ENCODE data around the gene KLF15. TPM values are rescaled to one million over a fixed set of nuclear protein-coding genes. Genes with fewer than 3 reads are reported as not detected.

KLF15 gene
- total and polyA plus RNA-seq, 2 of the 8 experiments (the other 6 are each of a cell fraction or from before 2014, with no cell fraction given) = 15.7 to 19.5 TPM

DNA sequence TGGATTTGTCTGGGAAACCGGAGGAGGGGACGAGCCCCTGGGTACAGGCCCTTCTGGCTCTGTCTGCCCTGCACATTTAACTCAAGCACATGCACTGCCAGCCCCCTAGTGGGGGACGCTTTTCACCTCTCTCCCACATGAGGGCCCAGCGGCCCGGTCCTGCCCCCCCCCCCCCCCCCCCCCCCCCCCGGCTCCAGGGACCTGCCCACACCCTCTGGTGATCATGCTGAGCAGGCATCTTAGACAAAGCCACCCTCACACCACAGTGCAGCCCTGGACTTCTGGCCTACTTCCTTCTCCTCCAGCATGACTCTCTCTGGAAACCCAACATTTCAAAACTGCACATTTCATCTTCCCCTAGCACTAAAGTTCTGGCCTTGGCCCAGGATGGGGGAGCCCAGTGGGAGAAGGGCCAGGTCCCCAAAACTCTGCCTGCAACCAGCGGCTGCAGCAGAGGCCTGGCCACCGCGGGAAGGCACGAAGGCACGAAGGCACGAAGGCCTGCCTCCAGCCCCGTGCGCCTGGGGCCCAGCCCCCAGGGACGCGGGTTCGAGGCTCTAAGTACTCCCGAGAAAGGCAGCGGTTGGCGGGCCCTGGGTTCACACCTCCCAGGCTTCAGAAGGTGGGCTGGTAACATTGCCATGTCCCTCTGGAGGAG, 14.1 kb downstream of the KLF15 start:
- TF ChIP-seq TAF7 (optimal IDR thresholded peaks at IDR 0.05; ENCODE audit: borderline replicate concordance, low read depth, low read length) (no peak), JUND (IDR thresholded peaks at IDR 0.05; ENCODE audit: low read length) (no peak), TEAD4 (IDR thresholded peaks at IDR 0.05; ENCODE audit: low read depth, low read length) (no peak), RAD21 (IDR thresholded peaks at IDR 0.05 in 1 of 2, conservative IDR thresholded peaks at IDR 0.05 in 1 of 2; ENCODE audit: low read depth in 2 of 2, low read length in 2 of 2) (peak; percentile 37 to 47), EZH2 (IDR thresholded peaks at IDR 0.05; ENCODE audit: low read depth, low read length, severe bottlenecking) (no peak), TCF12 (IDR thresholded peaks at IDR 0.05; ENCODE audit: low read depth, low read length) (no peak), POLR2AphosphoS5 (IDR thresholded peaks at IDR 0.05; ENCODE audit: low read depth, low read length) (no peak)
- TF ChIP-seq, protein P1, sequence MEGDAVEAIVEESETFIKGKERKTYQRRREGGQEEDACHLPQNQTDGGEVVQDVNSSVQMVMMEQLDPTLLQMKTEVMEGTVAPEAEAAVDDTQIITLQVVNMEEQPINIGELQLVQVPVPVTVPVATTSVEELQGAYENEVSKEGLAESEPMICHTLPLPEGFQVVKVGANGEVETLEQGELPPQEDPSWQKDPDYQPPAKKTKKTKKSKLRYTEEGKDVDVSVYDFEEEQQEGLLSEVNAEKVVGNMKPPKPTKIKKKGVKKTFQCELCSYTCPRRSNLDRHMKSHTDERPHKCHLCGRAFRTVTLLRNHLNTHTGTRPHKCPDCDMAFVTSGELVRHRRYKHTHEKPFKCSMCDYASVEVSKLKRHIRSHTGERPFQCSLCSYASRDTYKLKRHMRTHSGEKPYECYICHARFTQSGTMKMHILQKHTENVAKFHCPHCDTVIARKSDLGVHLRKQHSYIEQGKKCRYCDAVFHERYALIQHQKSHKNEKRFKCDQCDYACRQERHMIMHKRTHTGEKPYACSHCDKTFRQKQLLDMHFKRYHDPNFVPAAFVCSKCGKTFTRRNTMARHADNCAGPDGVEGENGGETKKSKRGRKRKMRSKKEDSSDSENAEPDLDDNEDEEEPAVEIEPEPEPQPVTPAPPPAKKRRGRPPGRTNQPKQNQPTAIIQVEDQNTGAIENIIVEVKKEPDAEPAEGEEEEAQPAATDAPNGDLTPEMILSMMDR (IDR thresholded peaks at IDR 0.05; ENCODE audit: control extremely low read depth in 1 of 3, insufficient read depth in 1 of 3, low read depth in 1 of 3, low read length in 3 of 3) = peak in 2 of 3 experiments; percentile 20 to 33; a peak in 2 of 4 replicates
- TF ChIP-seq, protein P2, sequence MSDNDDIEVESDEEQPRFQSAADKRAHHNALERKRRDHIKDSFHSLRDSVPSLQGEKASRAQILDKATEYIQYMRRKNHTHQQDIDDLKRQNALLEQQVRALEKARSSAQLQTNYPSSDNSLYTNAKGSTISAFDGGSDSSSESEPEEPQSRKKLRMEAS (IDR thresholded peaks at IDR 0.05) = peak; percentile 51
- H3K23me2 ChIP-seq (ENCODE audit: low read depth, low read length) = no peaks in the 10 kb centered on the region
- H3K9me3 ChIP-seq (ENCODE audit: insufficient read depth in 2 of 2, low read depth in 1 of 2, low read length in 1 of 2) = no peaks in the 10 kb centered on the region
- no peak overlapping the region for H2AFZ ChIP-seq (ENCODE audit: low read length)
- no peak overlapping the region; the same call in 1 of the 2 replicates for H3K18ac ChIP-seq (ENCODE audit: extremely low read depth, low read length)
- no peak overlapping the region for H2BK20ac ChIP-seq (ENCODE audit: low read length)
- CTCF ChIA-PET (ENCODE audit: partially characterized antibody) = interaction anchor here (0.7 to 1.3 kb wide), 8 partner anchors 11 to 144 kb away, joined by 3 to 4 read pairs (median 3); no protein-coding TSS in a partner anchor
- H2BK15ac ChIP-seq (ENCODE audit: low read length) = no peak overlapping the region; the same call in 1 of the 2 replicates
- no peak overlapping the region for H3K4ac ChIP-seq (replicated peaks; ENCODE audit: insufficient read length, low read depth, low read length)
- H4K5ac ChIP-seq (ENCODE audit: insufficient read length, low read depth, low read length) = no peak overlapping the region
- H3K79me1 ChIP-seq (ENCODE audit: low read depth, low read length) = peaks cover 2% of the 10 kb centered on the region; the same call in 1 of the 2 replicates
- H3K36me3 ChIP-seq (ENCODE audit: control insufficient read depth in 2 of 4, insufficient read depth in 4 of 4, low read length in 3 of 4) = no peaks in the 10 kb centered on the region; a peak in 1 of 8 replicates
- no peak overlapping the region for H3K4me3 ChIP-seq (ENCODE audit: extremely low read depth in 1 of 4, insufficient read depth in 2 of 4, low read depth in 3 of 4, low read length in 4 of 4)
- H4K20me1 ChIP-seq (replicated peaks in 1 of 2; ENCODE audit: control insufficient read depth in 1 of 2, insufficient read depth in 2 of 2, low read length in 2 of 2) = peaks cover 0 to 11% of the 10 kb centered on the region in 2 experiments
- H3K23ac ChIP-seq (ENCODE audit: insufficient read length) = no peak overlapping the region
- no peaks in the 10 kb centered on the region for H3K27me3 ChIP-seq (replicated peaks in 1 of 4; ENCODE audit: control insufficient read depth in 3 of 4, extremely low read depth in 1 of 4, insufficient read depth in 3 of 4, low read length in 3 of 4)
- H3K4me2 ChIP-seq (ENCODE audit: insufficient read depth in 1 of 2, low read depth in 2 of 2, low read length in 2 of 2) = peak overlapping the region in 1 of 2 experiments; percentile 28; a peak in 1 of 4 replicates
- no peak overlapping the region for H2AK5ac ChIP-seq (ENCODE audit: low read depth, low read length)
- H2BK12ac ChIP-seq (ENCODE audit: low read depth, low read length) = no peak overlapping the region
- H3K56ac ChIP-seq (replicated peaks; ENCODE audit: insufficient read length, low read depth, low read length) = no peak overlapping the region
- H2BK120ac ChIP-seq (replicated peaks; ENCODE audit: low read depth, low read length) = no peak overlapping the region
- H3K14ac ChIP-seq (ENCODE audit: insufficient read length) = no peak overlapping the region
- WGBS, 2 experiments (ENCODE audit: extremely low coverage in 1 of 2, insufficient coverage in 1 of 2, insufficient read length in 1 of 2, insufficient replicate concordance in 2 of 2, low coverage in 1 of 2, low lambda C conversion rate in 2 of 2, missing lambda C conversion rate in 1 of 2) = 85% methylated on average over 16 of the region's 20 CpGs; no CpG with 5 or more reads in 1 of the 2 experiments
- H3K79me2 ChIP-seq (ENCODE audit: control insufficient read depth in 1 of 2, insufficient read depth in 2 of 2, low read length in 2 of 2) = no peaks in the 10 kb centered on the region
- no peak overlapping the region for H3K9ac ChIP-seq (replicated peaks in 1 of 4; ENCODE audit: extremely low read depth in 1 of 4, low read depth in 3 of 4, low read length in 3 of 4)
- POLR2A ChIA-PET (ENCODE audit: partially characterized antibody) = interaction anchor here (1.0 to 1.4 kb wide), 3 partner anchors 13 to 76 kb away, joined by 3 read pairs; partner anchors contain the start of gene KLF15
- peak in 1 of 2 experiments; percentile 54 for DNase-seq (ENCODE audit: low read depth in 1 of 2, low spot score in 2 of 2)
- H3K27ac ChIP-seq (ENCODE audit: low read depth, low read length) = no peak overlapping the region
- no peak overlapping the region for H4K91ac ChIP-seq (replicated peaks; ENCODE audit: insufficient read length, low read length)
- no peak for FAIRE-seq
- H4K8ac ChIP-seq (ENCODE audit: extremely low read depth, insufficient read depth, low read length) = 0 out of 2 replicates have a peak overlapping the region, but pooled peaks have one; percentile 32
- no peak overlapping the region for H2BK5ac ChIP-seq (ENCODE audit: low read depth, low read length)
- peaks cover 0 to 5% (median 3%) of the 10 kb centered on the region in 4 experiments; a peak in 4 of 7 replicates for H3K4me1 ChIP-seq (replicated peaks in 1 of 4; ENCODE audit: control insufficient read depth in 3 of 4, insufficient read depth in 4 of 4, low read length in 3 of 4)

Measured in H1 (cell line).